CD4-positive, alpha-beta T cell treated with Interleukin-1 beta for 1 hour (primary cell): Measurements from ENCODE around the gene TGM1.
A peak's percentile ranks its signal among the peaks of the same experiment; 100 is the strongest.

Experiments
- DNase-seq, 2 donors: peaks; one replicate each; pipeline ENCODE4 v3.0.0-alpha.2; 2020 to 2022

TGM1 gene

DNA sequence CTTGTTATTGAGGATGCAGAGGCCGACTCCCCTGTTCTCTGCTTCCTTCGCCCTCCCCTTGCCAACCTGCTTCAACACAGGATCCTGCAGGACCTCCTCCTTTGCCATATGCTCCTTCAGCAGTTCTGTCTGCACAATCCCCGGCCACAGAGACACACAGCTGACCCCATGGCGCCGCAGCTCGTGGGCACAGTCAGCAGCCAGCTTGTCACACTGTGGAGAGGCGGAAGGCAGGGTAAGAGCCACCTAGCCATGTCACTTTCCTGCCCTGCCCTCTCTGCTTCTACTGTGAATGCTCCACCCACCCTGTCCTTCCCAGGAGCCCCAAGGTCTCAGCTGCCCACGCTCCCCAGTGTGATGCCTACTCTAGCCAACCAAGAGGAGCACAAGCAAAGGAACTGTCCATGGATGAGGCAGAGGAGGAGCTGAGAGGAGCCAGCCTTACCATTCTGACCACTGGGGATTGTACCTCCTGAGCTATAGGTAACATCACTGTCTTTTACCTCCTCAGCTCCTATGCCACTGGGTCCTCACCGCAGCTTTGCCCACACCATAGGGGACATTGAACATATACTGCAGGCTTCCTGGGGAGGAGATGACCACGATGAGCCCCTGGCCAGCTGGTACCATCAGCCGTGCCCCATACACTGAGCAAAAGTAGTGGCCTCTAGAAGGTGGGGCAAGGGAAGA lies 29.3 kb upstream of the TGM1 start:
- no peak for DNase-seq

DNA sequence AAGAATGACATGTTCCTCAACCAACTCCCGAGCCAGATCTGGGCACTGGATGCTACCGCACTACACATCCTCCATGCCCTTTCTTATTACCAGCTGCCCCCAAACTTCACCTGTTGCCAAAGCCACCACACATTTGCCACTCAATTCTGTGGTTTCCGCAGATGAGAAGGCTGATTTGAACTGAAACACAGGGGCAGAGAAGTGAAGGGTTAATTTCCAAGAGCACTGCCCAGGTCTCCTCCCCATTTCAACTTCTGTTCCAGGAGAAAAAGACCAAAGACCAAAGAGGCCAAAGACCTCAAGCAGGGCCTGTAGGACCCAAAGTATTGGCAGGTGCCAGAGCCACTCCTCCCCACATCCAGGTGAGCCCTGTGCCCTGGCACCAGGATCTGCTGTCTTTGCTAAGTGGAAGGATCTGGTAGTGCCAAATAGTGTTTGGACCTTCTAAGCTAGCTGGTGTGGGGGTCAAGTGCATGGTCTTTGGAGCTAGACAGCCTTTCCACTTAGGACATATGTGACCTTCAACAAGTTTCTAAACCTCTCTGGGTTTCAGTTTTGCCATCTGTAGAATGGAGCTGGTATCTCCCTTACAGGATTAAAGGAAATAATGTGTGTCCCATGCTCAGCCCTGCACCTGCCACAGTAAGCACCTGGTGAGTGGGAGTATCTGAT lies 28.6 kb upstream of the TGM1 start:
- no peak for DNase-seq

DNA sequence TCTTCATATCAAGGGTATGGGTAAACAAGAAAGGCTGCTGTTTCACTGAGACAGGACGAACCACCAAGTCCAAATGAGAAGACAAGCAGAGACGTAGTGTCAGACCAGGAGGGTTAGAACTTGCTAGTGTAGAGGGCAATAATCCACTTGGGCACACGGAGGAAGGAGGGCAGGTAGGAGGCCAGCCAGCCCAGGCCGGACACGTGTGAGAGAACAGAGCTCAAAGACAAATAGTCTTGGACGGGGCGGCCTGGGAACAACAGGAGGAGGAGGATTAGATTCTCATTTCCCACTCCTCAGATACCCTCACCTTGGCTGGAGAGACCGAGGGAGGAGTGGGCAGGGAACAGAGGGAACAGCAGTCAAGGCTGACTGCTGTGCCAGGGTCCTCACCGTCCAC lies 27.8 kb upstream of the TGM1 start:
- DNase-seq, result no peak

DNA sequence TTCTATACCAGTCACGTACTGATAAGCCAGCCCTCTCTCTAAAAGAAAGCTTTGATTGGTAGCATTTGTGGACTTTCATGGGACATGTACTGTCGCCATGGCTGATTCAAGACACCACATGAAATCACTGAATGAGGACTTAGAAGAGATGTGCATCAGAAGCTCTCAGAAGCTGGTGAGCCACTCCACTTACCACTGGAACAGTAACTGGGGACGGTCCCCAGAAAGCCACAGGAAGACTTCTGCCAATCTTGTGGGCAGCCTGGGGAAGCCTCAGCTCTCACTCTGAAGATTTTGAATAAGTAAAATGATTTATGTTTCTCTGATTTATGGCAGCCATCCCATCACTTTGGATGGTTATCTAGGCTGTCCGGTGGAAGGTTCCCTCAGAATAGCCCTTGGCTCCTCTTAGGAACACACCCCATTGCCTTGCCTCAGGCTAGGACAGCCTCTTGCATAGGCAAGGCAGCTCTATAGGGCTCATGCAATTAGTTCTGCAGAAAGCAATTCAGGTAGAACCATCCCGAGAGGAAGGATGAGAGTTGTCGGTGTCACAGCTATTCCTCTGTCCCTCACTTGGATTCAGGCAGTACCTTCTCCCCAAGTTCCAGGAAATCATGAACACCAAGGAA lies 26.8 kb upstream of the TGM1 start:
- DNase-seq, result no peak

DNA sequence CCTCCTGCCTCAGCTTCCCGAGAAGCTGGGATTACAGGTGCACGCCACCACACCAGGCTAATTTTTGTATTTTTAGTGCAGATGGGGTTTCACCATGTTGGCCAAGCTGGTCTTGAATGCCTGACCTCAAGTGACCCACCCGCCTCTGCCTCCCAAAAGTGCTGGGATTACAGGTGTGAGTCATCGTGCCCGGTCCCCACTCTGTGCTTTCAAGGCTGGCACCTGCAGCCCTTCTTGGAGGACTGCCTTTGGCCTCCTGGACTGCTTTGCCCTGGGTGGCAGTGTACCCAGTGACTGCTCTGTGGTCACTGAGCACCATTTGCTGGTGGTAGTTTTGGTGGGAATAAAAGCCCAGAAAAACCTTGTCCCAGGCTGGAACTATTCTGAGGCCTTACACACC lies 24.0 kb upstream of the TGM1 start:
- no peak for DNase-seq

DNA sequence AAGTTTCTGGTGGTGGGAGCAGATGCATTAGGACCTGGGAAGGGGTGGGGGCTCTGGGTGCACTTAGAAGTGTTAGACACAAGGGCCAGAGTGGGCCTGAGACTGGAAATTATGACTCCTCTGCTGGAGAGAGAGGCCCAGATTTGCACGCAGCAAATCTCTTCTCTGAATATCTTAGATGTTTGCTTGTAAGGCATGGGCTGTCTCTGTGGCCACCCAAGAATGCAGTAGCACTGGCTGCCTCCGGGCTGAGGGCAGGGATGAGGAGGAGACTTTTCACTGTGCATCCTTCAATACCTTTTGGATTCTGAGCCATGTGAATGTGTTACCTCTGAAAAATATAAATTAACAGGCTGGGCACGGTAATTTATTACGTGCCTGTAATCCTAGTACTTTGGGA lies 22.4 kb upstream of the TGM1 start:
- no peak for DNase-seq

DNA sequence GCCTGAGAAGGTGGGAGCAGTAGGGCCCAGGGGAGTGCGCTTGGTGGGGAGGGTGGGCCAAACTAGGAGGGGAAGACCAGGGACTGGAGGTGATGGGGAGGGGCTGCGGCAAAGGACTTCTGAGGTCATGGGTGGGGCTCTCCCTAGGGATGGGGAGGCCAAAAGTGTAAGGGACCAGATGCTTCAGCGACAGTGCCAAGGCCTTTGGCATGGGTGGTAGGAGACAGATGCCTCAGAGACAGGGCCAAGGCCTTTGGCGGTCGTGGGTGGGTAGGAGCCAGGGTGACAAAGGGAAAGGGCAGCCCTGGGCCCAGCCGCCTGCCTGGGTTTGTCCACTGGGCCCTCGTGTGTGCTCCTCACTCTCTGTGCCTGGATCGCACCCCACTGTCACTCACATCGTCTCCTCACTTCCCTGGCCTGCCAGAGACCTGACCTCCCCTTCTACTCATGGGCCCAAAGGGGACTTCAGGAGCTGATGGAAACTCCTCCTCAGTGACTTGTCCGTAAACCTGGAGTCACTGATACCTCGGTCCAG lies 21.6 kb upstream of the TGM1 start:
- DNase-seq, result no peak

DNA sequence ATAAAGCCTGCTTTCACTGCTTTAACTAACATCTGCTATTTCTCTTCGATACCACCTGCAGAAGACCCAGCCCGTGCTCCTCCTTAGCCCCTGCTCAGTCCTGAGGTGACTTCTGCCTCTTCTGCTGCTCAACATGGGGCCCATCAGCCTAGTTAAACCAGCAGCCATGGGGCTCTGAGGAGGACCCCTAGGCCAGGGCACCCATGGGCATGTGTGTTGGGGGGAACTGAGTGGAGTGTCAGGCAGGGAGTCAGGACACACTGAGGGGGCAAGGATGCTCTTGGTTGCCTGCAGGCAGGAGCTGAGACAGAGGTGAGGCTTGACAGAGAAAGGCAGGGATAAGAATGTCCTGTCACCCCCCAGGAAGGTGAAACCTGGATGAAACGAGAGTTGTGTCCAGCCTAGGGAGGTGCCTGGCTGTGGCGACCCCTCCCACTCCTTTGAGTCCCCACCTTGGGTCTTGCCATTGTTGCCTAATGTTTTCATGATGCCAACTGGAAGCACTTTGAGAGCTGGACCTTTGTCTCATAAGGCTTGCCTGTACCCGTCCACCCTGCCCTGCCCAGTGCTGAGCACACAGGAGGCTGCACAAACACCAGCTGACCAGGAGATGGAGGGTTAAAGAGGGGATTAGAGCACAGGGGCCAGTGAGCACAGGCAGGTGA lies 21.0 kb upstream of the TGM1 start:
- DNase-seq, result no peak

DNA sequence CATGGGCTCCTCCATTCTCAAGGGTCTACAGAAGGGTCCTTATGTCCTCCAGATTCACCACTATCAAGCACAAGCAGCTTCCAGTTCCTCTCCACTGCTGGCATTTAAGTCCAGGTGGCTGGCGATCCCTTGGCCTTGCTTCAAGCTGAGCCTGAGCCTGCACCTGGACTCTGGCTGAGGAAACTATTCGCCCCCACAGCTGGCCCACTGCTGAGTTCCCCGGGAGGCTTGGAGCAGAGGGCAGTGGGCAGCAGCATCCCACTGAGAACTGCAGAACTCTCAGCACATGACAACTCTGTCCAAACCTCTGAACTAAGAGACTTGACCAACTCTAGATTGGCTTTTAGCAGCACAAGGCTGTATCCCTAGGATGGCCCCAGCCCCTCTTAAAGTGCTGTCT lies 19.8 kb upstream of the TGM1 start:
- DNase-seq, result no peak

DNA sequence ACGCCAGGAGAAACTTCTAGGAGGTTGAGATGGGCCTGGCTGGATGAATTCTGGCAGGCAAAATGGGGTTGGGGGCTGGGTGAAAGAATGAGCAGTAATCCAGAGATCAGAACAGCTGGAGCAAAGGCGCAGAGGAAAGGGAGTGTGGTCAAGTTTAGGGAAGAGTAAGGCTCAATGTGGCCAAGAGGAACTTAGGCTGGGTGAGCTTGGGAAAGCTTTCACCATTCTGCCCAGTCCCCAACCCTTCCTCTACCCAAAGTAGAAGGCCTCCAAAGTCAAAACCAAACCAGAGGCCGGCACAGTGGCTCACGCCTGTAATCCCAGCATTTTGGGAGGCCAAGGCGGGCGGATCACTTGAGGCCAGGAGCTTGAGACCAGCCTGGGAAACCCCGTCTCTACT lies 18.7 kb upstream of the TGM1 start:
- DNase-seq, result no peak

DNA sequence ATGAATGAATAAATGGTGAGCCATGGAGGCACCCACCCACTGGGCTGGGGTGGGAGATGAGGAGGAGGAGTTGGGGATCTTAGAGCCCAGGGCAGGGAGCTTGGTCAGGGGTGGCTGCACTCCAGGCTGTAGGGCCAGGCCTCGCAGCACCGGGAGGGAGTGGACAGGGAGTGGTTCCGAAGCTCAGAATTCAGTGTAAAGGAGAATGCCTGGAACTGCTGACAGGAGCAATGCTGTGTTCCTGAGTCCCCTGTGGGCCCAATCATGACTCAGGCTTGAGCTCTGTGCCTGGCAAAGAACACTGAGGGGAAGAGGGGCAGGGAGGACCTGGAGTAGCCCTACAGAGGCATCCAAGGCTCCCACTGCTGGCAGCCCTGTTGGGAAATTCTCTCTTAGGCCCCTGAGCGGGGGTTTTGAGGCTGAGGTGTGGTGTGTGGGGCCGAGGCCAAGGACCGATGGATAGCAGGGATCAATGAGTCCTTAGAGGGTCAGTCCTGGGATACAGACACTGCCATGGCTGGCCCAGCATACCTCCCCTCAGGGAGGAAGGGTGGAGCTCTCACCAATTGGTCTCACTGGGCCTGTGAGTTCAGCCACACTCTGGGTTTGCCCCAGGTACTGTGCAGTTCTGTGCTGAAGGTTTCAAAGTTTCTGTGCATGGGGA lies 18.0 kb upstream of the TGM1 start:
- no peak for DNase-seq

DNA sequence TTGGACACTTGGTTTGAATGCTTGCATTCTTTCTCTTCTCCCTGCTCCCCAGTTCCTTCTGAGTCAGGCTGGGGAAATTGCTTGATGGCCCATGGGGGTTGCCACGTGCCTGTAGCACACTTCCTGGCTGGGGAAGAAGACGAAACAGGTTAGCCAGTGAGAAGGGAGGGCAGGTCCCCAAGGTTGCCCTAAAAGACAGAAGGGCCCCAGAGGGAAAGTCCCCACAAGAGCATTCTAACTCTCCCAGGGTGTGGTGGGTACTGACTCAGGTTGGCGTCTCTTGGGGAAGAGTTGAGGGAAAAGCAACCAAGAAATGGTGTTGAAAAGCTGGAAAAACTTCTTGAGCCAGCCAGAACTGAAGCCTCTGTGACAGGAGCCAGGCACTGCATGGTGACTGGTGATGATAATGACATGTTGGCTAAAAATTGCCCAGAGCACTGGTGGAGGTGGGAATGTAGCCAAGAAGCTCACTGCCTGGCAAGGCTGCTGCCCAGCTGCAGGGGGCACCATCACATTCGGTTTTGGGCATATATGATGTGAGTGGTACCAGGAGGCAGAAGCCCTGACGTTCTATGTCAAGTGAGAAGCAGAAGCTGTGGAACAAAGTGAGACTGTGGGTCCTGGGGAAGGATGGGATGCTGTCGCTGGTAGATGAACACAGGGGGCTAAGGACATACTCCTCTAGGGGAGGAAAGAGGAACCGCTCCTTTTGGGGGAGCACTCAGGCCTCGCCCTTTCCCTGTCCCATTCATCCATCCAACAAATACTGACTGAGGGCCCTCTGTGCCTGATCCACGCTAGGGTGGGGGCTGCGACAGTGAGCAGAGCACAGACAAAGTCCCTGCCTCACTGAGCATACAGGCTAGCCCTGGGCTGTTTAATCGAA lies 16.6 kb upstream of the TGM1 start:
- DNase-seq, result peak; percentile 65 to 72

DNA sequence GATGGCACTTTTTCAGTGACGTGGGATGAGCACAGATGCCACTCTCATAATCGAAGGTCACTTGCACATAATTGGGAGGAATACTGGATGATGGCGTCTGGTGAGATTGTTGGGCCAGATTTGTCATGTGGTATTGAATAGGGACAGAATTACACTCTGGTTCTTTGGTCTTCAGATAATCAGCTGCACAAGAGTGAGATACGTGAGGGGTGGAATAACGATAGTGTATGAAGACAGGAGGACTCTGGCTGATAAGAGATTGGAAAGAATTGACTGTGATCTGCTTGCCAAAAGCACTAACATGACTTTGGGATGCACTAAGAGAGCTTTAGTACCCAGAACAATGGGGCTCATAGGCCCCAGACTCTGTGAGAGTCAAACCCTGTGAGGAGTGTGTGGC lies 15.4 kb upstream of the TGM1 start:
- DNase-seq, result no peak

DNA sequence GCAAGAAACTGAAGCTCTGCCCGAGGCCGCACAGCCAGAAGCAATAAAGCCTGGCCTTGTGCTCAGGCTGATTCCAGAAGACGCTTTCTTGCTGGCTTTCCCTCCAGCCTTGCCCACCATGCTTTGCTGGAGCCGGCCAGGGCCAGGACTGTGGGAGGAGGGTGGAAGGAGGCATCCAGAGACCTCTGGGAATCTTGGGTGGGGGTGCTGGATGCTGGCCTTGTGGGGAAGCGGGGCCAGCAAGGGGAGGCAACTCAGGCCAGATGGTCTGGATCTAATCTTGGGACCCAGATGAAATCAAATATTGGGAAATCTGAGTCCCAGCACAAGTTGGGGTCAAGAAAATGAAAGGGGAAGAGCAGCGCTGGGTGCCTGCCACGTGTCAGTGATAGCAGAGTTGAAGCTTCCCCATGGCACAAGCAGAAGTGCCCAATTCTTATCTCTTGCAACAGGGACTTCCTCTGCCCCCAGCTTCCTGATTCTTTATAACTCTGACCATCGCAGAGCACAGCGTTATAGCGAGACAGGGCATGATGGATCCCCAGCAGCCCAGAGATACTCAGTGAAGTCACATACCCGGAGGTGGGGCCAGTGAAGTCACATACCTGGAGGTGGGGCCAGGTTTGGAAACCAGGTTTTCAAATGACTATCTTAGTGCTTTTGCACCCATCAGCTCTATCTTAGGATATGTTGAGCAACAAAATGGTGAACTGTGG lies 14.8 kb upstream of the TGM1 start:
- DNase-seq, result peak in 1 of 2 donors; percentile 51

DNA sequence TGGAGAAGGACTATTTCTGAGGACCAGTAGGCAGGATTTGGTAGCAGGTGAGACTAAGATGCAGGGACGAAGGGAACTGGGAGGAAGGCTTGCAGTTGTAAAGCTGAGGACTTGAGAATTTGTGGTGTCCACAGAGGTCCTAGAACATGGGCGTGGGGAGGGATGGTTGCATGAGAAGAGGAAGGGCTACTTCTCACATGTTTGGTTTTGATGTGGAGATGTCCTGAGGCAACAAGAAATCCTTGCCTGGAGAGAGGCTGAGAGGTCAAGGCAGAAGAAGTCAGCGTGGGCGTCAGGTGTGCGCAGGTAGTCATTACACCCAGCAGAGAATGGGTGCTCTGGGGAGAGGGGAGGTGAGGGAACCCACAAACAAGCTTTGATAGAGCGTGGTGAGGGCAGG lies 14.1 kb upstream of the TGM1 start:
- no peak for DNase-seq

DNA sequence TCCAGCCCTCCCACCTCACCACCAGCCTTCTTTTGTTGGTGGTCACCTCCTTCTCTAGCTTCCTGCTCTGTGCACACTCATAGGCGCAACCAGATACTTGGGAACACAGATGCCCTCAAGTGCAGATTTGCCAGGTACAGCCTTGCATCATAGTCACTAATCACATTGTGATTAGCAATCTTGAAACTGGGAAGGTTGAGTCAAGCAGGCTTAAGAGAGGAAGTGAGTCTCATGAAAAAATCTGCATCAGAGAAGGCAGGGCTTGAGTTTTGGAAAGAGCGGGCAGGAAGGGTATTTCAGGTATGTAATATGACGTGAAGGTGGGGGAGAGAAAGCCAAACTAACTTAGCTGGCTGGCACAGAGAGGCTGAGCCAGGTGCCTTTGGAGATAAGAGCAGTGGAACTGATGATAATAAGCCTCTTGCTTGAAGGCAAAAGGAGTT lies 11.1 kb upstream of the TGM1 start:
- DNase-seq, result peak; percentile 49 to 63

DNA sequence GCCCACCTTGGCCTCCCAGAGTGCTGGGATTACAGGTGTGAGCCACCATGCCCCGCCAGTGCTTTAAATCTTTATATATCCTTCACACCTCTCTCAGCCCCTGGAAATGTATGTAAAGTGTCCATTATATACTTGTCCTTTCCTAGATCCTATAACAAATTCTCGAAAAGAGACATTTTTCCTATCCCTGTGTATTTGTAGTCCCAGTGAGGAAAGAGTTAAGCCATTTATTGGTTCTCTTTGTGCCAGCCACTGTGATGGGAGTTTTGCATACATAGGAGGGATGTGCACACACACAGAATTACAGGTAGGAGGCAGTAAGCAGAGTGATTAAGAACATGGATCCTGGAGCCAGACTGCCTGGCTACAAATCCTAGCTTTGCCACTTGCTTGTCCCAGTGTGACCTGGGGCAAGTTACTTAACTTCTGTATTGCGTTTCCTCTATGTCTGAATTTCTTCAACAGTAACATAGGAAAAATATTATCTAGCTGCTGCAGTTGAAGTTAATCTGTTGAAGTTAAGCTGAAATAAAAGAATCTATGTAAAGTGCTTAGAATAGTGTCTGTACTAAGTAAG lies 10.5 kb upstream of the TGM1 start:
- DNase-seq, result peak in 1 of 2 donors; percentile 7

DNA sequence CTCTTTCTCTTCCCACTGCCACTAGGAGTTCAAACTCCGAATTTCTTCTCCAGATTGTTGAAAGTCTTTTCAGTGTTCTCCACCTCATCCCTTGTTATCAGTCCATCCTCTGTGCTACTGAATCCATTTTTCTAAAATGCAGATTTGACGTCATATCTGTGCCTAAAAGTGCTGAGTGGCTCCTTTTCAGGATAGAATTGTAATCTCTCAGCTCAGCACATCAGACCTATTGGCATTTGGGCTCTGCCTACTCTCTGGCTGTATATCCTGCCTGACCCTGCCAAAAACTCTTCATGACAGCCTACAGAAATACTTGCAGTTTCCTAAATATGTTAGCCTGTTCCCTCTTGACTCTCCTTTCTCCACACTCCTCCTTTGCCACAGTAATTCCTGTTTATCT lies 9.5 kb upstream of the TGM1 start:
- no peak for DNase-seq

DNA sequence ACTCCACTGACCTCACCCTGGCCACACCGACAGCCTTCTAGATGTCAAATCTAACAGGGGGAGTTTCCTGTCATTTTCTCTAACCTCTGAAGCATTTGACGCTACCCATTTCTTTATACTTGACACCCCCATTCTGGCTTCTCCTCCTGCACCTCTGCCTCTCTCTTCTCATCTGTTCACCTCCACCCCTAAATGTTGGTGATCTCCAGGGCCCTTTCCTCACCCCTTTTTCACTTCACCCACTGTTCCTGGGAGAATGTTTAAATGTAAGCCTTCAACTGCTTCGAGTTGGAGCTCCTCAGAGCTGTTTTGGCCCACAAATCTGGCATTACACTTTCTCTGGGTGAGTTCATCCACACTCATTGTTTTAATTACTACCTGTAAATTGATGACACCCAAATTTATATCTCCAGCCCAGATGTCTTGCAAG lies 8.9 kb upstream of the TGM1 start:
- DNase-seq, result no peak

DNA sequence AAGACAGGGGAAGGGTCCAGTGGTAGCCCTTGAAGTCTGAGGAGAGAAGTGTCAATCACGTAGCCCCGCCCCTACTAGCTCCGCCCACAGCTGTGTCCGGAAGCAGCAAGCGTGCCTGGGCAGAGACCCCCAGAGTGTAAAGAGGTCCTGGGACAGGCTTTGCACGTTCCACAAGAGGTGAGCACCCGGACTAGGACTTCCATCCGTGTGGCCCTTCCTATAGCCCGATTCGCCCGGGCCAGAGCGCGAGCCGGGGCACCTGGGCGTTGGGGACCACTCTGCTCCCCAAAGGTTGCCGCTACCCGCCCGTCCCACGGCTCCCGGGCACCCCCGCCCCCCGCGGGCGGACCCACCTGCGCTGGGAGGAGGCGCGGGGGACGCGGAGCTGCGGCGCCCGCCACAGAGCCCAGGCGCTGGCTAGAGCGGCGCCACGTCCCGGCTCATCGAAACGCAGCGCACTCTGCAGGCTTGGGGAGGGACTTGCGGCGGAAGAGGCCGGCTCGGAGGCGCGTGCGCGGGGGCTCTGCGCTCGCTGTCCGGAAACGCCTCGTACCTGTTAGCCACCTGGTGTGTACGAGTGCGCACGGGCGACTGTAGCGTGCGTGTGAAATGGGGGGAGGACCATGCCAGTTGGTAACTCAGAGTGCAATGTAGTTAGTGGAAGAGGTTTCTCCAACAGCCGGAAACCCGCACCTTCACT lies 8.3 kb upstream of the TGM1 start, which contains the start of gene RABGGTA:
RABGGTA (minus strand) TSS at position 464 of the 700 bp plus-strand sequence. CDS start 482 bp downstream, outside the sequence.
- DNase-seq, result peak; percentile 96
